ENCODE results near the gene DCHS1. TPM values are rescaled to one million over a fixed set of nuclear protein-coding genes. Genes with fewer than 3 reads are reported as not detected.
A peak's percentile ranks its signal among the peaks of the same experiment; 100 is the strongest.

Gene DCHS1
- total RNA-seq, 3 donors from 2014 or later = 7.2 to 18.0 (median 13.8) TPM

GRCh38 chr11:6667733-6668374, 12.2 kb upstream of the DCHS1 start:
- no peaks in the 10 kb centered on the region for H3K9me3 ChIP-seq
- intact Hi-C loops (cut with DNase I; ENCODE audit: low total_unique reads) = no loop called here
- no peaks in the 10 kb centered on the region for H3K27me3 ChIP-seq
- no peak for DNase-seq (ENCODE audit: low spot score in 2 of 2)
- TF ChIP-seq POLR2A (IDR thresholded peaks at IDR 0.05) (no peak), CTCF (IDR thresholded peaks at IDR 0.05) (peak; percentile 24 to 55 (median 36)), POLR2AphosphoS5 (IDR thresholded peaks at IDR 0.05) (no peak)
- no peak overlapping the region for H3K4me3 ChIP-seq
- H3K4me1 ChIP-seq = no peaks in the 10 kb centered on the region
- H3K36me3 ChIP-seq = no peaks in the 10 kb centered on the region
- no peak overlapping the region for H3K27ac ChIP-seq

- Histone ChIP-seq H3K36me3 (no peaks in the 10 kb centered on the region), H3K27me3 (no peaks in the 10 kb centered on the region), H3K9me3 (no peaks in the 10 kb centered on the region), H3K4me3 (no peak overlapping the region), H3K27ac (no peak overlapping the region), H3K4me1 (no peaks in the 10 kb centered on the region)
- intact Hi-C loops (cut with DNase I; ENCODE audit: low total_unique reads) = no loop called here
- TF ChIP-seq POLR2AphosphoS5 (IDR thresholded peaks at IDR 0.05) (no peak), CTCF (IDR thresholded peaks at IDR 0.05) (no peak), POLR2A (IDR thresholded peaks at IDR 0.05) (no peak)
- DNase-seq (ENCODE audit: low spot score in 2 of 2) = no peak
Measured at GRCh38 chr11:6666302-6667183, 10.9 kb upstream of the DCHS1 start.

GRCh38 chr11:6664551-6664950, 8.9 kb upstream of the DCHS1 start:
- intact Hi-C loops (cut with DNase I; ENCODE audit: low total_unique reads) = no loop called here
- no peaks in the 10 kb centered on the region for H3K4me1 ChIP-seq
- DNase-seq (ENCODE audit: low spot score in 2 of 2) = no peak
- TF ChIP-seq POLR2AphosphoS5 (IDR thresholded peaks at IDR 0.05) = no peak
- no peak for TF ChIP-seq POLR2A (IDR thresholded peaks at IDR 0.05)
- no peak for TF ChIP-seq CTCF (IDR thresholded peaks at IDR 0.05)
- H3K4me3 ChIP-seq = no peak overlapping the region
- H3K36me3 ChIP-seq = no peaks in the 10 kb centered on the region
- H3K27ac ChIP-seq = no peak overlapping the region
- H3K27me3 ChIP-seq = no peaks in the 10 kb centered on the region
- H3K9me3 ChIP-seq = no peaks in the 10 kb centered on the region

GRCh38 chr11:6663794-6664469, 8.3 kb upstream of the DCHS1 start:
- no peak for DNase-seq (ENCODE audit: low spot score in 2 of 2)
- no peaks in the 10 kb centered on the region for H3K9me3 ChIP-seq
- TF ChIP-seq POLR2A (IDR thresholded peaks at IDR 0.05) = no peak
- TF ChIP-seq POLR2AphosphoS5 (IDR thresholded peaks at IDR 0.05) = no peak
- no peak for TF ChIP-seq CTCF (IDR thresholded peaks at IDR 0.05)
- H3K4me3 ChIP-seq = no peak overlapping the region
- intact Hi-C loops (cut with DNase I; ENCODE audit: low total_unique reads) = no loop called here
- H3K36me3 ChIP-seq = no peaks in the 10 kb centered on the region
- no peaks in the 10 kb centered on the region for H3K4me1 ChIP-seq
- H3K27ac ChIP-seq = no peak overlapping the region
- H3K27me3 ChIP-seq = no peaks in the 10 kb centered on the region
